Stomach (tissue), 9 donors: Measurements from ENCODE around the gene STRN3. TPM values are rescaled to one million over a fixed set of nuclear protein-coding genes. Genes with fewer than 3 reads are reported as not detected.
A peak's percentile ranks its signal among the peaks of the same experiment; 100 is the strongest.
"Not testable (repeated sequence)": the region's sequence is repeated elsewhere in the genome, so short reads cannot be mapped to it uniquely, and the experiment has no call there.

ENCODE experiments used
- DNase-seq, 2 donors: peaks; one replicate each; pipeline versions ENCODE4 v3.0.0 to v3.0.0-alpha.2; 2013 to 2019
- H3K27ac ChIP-seq, 5 donors: fragments of 200-600 bp in 4 of 5; sonication (generic) in 4 of 5; one replicate each; pipeline ENCODE4 v1.5.1; 2013 to 2019; ENCODE audit warnings: mild to moderate bottlenecking in 1 of 5, moderate library complexity in 1 of 5
- H3K27me3 ChIP-seq, 3 donors: fragments of 200-600 bp; sonication (generic); one replicate each; pipeline ENCODE4 v1.5.1; 2017 to 2019; ENCODE audit warnings: mixed run types in 1 of 3
- H3K36me3 ChIP-seq, 4 donors: fragments of 200-600 bp; sonication (generic); 1 replicate in 3 of 4; 2 replicates in 1 of 4; pipeline ENCODE4 v1.5.1; 2016 to 2019
- H3K4me1 ChIP-seq, 4 donors: fragments of 200-600 bp; sonication (generic); one replicate each; pipeline ENCODE4 v1.5.1; 2016 to 2019
- H3K4me3 ChIP-seq, 4 donors: fragments of 200-600 bp; sonication (generic) in 3 of 4; one replicate each; pipeline ENCODE4 v1.5.1; 2016 to 2019; ENCODE audit warnings: mild to moderate bottlenecking in 1 of 4
- H3K9me3 ChIP-seq, 4 donors: fragments of 200-600 bp; sonication (generic); one replicate each; pipeline ENCODE4 v1.5.1; 2016 to 2019
- EP300 ChIP-seq: sonication (generic); formaldehyde crosslinking; IDR thresholded peaks from one replicate; pipeline ENCODE4 v1.6.1; 2017; ENCODE audit warnings: antibody characterized with exemption
- POLR2A ChIP-seq, 4 donors: fragments of 450-650 bp; IDR thresholded peaks; one replicate each; pipeline ENCODE4 v1.6.1; 2016; ENCODE audit warnings: antibody characterized with exemption in 4 of 4, control low read depth in 2 of 4, mild to moderate bottlenecking in 1 of 4, moderate library complexity in 1 of 4
- POLR2AphosphoS5 ChIP-seq, 3 donors: sonication (generic); formaldehyde crosslinking; IDR thresholded peaks; one replicate each; pipeline ENCODE4 v1.6.1; 2016; ENCODE audit warnings: antibody characterized with exemption in 3 of 3
- WGBS, 5 donors: extraction: QIAGEN DNeasy Blood & Tissue Kit in 3 of 5; methylation state at CpG; one replicate each; pipeline versions ENCODE4 v1.1.5 to v1.1.7; 2013 to 2018; 5-methylcytosine and 5-hydroxymethylcytosine counted together
- intact Hi-C: fragments of 100-400 bp; cut with DNase I; formaldehyde crosslinking; loops from one replicate; pipeline ENCODE4 v1.15.1; 2023; ENCODE audit warnings: low total_unique reads
- polyA plus RNA-seq, 3 donors: library from polyadenylated mRNA; stranded (reverse); fragments of 200-250 nt; gene quantifications; one replicate each; pipeline ENCODE4 v1.2.3, GENCODE V29; 2013
- total RNA-seq, 5 donors: library from RNA; depleted of rRNA; stranded (reverse); fragments of >200 nt; gene quantifications; one replicate each; pipeline versions ENCODE4 v1.1.0 to v1.2.3, GENCODE V29; 2014 to 2016
- TF ChIP-seq, protein P1 (sequence below), 7 experiments: fragments of 450-650 bp in 4 of 7; fragments of 200-600 bp in 3 of 7; sonication (generic) in 3 of 7; IDR thresholded peaks; one replicate each; pipeline ENCODE4 v1.5.1; 2016 to 2019; ENCODE audit warnings: antibody characterized with exemption in 7 of 7, control low read depth in 2 of 7, mild to moderate bottlenecking in 1 of 7
- donor health status: healthy with polysubstance abuse.
- donor health status: Bipolar disorder and iron deficiency.
- donor health status: healthy.

Gene STRN3
- total and polyA plus RNA-seq, 8 donors: 8.1 to 91.8 (median 24.6) TPM

DNA sequence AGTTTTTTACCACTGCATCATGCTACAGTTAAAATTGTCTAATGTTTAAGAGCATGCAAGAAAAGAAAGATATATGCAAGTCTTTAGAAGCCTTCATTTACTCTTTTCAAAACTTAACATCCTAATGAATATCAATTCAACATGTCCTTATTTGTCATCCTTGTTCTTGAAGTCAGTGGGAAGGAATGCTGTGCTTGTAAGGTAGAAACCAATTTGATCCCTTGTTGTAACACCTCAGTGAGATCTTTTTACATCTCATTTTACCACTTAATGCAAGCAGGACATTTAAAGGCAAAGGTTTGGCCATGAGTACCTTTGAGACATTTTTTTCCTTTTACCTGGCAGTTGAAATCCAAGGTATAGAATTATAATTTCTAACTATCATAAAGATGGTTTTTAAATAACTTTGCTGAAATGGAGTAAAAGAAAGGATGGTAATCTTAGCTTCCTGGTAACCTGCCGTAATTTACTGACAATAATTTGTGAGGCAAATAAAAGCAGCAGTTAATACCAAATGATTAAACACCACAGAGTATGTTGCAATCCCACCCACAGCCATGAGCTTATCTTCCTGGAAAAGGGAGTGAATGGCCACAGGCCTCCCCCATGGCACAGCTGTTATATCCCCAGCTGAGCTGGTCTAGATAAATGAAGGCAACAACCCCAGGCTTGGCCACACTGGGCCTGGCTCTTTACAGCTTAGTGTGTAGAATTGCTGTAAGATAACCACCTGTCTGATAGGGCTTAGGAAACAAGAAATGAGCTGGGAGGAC lies 33.2 kb upstream of the STRN3 start:
- no peaks in the 10 kb centered on the region for H3K9me3 ChIP-seq
- WGBS, 5 donors: 23 to 43% (median 30%) methylated on average over 1 of the region's 1 CpG
- peak; percentile 31 to 78 for DNase-seq
- no peaks in the 10 kb centered on the region for H3K36me3 ChIP-seq
- TF ChIP-seq, protein P1, sequence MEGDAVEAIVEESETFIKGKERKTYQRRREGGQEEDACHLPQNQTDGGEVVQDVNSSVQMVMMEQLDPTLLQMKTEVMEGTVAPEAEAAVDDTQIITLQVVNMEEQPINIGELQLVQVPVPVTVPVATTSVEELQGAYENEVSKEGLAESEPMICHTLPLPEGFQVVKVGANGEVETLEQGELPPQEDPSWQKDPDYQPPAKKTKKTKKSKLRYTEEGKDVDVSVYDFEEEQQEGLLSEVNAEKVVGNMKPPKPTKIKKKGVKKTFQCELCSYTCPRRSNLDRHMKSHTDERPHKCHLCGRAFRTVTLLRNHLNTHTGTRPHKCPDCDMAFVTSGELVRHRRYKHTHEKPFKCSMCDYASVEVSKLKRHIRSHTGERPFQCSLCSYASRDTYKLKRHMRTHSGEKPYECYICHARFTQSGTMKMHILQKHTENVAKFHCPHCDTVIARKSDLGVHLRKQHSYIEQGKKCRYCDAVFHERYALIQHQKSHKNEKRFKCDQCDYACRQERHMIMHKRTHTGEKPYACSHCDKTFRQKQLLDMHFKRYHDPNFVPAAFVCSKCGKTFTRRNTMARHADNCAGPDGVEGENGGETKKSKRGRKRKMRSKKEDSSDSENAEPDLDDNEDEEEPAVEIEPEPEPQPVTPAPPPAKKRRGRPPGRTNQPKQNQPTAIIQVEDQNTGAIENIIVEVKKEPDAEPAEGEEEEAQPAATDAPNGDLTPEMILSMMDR (IDR thresholded peaks at IDR 0.05): no peak
- TF ChIP-seq POLR2AphosphoS5 (IDR thresholded peaks at IDR 0.05) (peak in 2 of 3 donors; percentile 30 to 81), EP300 (no peak), POLR2A (IDR thresholded peaks at IDR 0.05) (no peak)
- peaks cover 0 to 22% (median 9%) of the 10 kb centered on the region in 4 donors for H3K4me1 ChIP-seq
- no peak overlapping the region for H3K4me3 ChIP-seq
- intact Hi-C loops: no loop called here
- no peaks in the 10 kb centered on the region for H3K27me3 ChIP-seq
- peak overlapping the region in 3 of 5 donors; percentile 18 to 43 (median 40) for H3K27ac ChIP-seq

DNA sequence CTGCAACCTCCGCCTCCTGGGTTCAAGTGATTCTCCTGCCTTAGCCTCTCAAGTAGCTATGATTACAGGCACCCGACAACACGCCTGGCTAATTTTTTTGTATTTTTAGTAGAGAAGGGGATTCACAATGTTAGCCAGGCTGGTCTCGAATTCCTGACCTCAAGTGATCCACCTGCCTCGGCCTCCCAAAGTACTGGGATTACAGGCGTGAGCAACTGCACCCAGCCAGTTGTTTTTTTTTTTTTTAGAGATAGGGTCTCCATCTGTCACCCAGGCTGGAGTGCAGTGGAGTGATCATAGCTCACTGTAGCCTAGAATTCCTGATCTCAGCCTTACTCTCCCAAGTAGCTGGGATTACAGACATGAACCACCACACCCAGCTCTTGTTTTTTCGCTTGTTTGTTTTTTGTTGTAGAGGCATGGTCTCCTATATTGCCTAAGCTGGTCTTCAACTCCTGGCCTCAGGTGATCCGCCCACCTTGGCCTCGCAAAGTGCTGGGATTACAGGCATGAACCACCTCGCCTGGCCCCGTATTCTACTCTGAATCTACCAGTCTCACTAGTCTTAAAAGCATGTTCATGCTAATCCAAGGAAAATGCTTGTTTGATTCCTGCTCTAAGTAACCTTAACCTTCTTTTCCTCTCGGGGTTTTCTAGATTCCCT lies 31.7 kb upstream of the STRN3 start:
- H3K36me3 ChIP-seq: no peaks in the 10 kb centered on the region
- DNase-seq: no peak
- no peaks in the 10 kb centered on the region for H3K9me3 ChIP-seq
- peaks cover 5 to 35% (median 16%) of the 10 kb centered on the region in 4 donors for H3K4me1 ChIP-seq
- intact Hi-C loops: no loop called here
- 92 to 98% (median 95%) methylated on average over 12 of the region's 12 CpGs for WGBS, 5 donors
- H3K4me3 ChIP-seq: no peak overlapping the region
- no peak for TF ChIP-seq POLR2AphosphoS5 (IDR thresholded peaks at IDR 0.05)
- TF ChIP-seq, protein P1 (IDR thresholded peaks at IDR 0.05): no peak
- no peak for TF ChIP-seq POLR2A (IDR thresholded peaks at IDR 0.05)
- TF ChIP-seq EP300: no peak
- no peak overlapping the region for H3K27ac ChIP-seq
- H3K27me3 ChIP-seq: no peaks in the 10 kb centered on the region

- H3K36me3 ChIP-seq: no peaks in the 10 kb centered on the region
Observed at GRCh38 chr14:31057035-31057434, 30.9 kb upstream of the STRN3 start.

GRCh38 chr14:31052905-31053586 lies 26.9 kb upstream of the STRN3 start:
- intact Hi-C loops, H3K4me3 ChIP-seq, H3K27me3 ChIP-seq, H3K9me3 ChIP-seq, H3K36me3 ChIP-seq: not testable (repeated sequence)
- TF ChIP-seq POLR2AphosphoS5 (IDR thresholded peaks at IDR 0.05): peak in 1 of 3 donors; percentile 38
- peak; percentile 28 to 37 for DNase-seq
- Histone ChIP-seq H3K27ac (peak overlapping the region in 2 of 5 donors; percentile 4 to 29), H3K4me1 (peaks cover 0 to 17% (median 12%) of the 10 kb centered on the region in 4 donors)
- WGBS, 5 donors: 58 to 70% (median 62%) methylated on average over 8 to 9 of the region's 9 CpGs

More at GRCh38 chr14:31057035-31057434, 30.9 kb upstream of the STRN3 start:
- no peaks in the 10 kb centered on the region for H3K27me3 ChIP-seq
- no peak for TF ChIP-seq POLR2A (IDR thresholded peaks at IDR 0.05)
- H3K27ac ChIP-seq: no peak overlapping the region
- H3K4me3 ChIP-seq: no peak overlapping the region
- DNase-seq: no peak
- intact Hi-C loops: no loop called here
- 89 to 98% (median 92%) methylated on average over 1 of the region's 1 CpG for WGBS, 5 donors
- no peaks in the 10 kb centered on the region for H3K9me3 ChIP-seq
- peaks cover 6 to 35% (median 17%) of the 10 kb centered on the region in 4 donors for H3K4me1 ChIP-seq

DNA sequence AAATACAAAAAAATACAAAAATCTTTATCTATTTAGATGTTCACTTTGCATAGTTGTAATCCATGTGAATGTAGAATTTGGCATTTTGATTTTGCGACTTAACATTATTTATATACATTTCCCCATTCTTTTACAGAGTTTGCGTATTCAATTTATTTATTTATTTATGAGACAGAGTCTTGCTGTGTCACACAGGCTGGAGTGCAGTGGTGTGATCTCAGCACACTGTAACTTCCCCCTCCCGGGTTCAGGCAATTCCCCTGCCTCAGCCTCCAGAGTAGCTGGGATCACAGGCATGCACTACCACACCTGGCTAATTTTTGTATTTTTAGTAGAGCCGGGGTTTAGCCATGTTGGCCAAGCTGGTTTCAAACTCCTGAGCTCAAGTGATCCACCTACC lies 25.3 kb upstream of the STRN3 start:
- H3K27ac ChIP-seq: no peak overlapping the region
- intact Hi-C loops: no loop called here

More for the DNA sequence above, 25.3 kb upstream of the STRN3 start:
- TF ChIP-seq POLR2A (IDR thresholded peaks at IDR 0.05): no peak
- TF ChIP-seq EP300: no peak
- TF ChIP-seq POLR2AphosphoS5 (IDR thresholded peaks at IDR 0.05): no peak
- TF ChIP-seq, protein P1 (IDR thresholded peaks at IDR 0.05): no peak
- Histone ChIP-seq H3K27me3 (no peaks in the 10 kb centered on the region), H3K36me3 (no peaks in the 10 kb centered on the region), H3K4me1 (peaks cover 0 to 17% (median 12%) of the 10 kb centered on the region in 4 donors), H3K4me3 (no peak overlapping the region), H3K9me3 (no peaks in the 10 kb centered on the region)
- 61 to 86% (median 78%) methylated on average over 4 of the region's 4 CpGs for WGBS, 5 donors
- DNase-seq: no peak
